ENCODE measurements around the gene ARHGEF3.

The ARHGEF3 gene

DNA sequence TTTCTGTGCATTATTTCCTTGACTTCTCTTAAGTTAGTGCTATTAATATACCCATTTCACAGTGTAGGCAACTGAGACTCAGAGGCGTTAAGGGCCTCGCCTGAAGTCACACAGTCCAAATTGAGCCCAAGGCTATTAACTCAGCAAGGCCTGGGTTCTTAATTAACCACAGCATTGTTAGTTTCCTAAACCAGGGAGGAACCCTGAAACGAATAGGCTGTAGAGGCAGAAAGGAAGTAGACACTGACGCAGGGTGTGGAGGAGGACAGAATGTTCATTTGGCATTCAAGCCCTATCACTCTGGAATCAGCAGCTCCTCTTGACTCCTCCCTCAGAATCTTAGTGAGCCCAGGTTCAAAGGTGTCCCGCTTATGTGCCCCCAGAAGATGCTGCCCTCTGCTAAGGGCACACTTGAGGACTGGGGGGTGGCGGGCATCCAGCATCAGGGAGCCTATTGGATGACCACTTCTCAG lies 13.9 kb downstream of the ARHGEF3 start:
- FAIRE-seq, result no peak

DNA sequence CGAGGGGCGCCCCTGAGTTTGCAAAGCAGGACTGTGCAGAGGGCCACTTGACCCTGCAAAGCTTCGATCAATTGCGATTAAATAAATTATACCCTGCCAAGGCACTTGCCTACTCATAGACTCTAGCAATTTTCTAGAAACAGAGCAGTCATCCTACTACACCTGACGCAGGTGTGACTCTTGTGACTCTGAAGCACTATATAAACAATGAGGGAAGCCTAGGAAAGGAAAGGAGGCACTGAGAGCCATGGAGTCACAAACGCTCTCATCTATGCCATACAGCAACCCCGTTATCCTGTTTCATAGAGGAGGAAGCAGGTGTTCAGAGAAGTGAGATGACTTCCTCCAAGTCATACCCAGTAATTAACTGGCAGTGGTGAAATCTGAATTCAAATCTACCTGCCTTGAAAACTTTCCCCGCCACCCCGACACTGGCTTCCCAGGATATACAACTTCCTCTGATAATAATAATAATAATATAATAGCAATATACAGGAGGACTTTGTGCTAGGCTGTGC lies 14.4 kb downstream of the ARHGEF3 start:
- no peak for DNase-seq (ENCODE audit: insufficient read length, low spot score)
- FAIRE-seq, result no peak
- TF ChIP-seq POLR2AphosphoS5 (IDR thresholded peaks at IDR 0.05; ENCODE audit: low read depth, low read length), result no peak
- no peak for TF ChIP-seq PAX5 (IDR thresholded peaks at IDR 0.05; ENCODE audit: insufficient read depth, low read length, severe bottlenecking)
- TF ChIP-seq TAF1 (IDR thresholded peaks at IDR 0.05; ENCODE audit: low read depth, low read length), result no peak
- no peak for TF ChIP-seq POU2F2 (IDR thresholded peaks at IDR 0.05; ENCODE audit: low read depth, low read length)
- TF ChIP-seq SPI1 (IDR thresholded peaks at IDR 0.05; ENCODE audit: low read depth, low read length), result no peak
- no peak for TF ChIP-seq POLR2A (IDR thresholded peaks at IDR 0.05; ENCODE audit: low read depth, low read length)

More for the DNA sequence above, 13.9 kb downstream of the ARHGEF3 start:
- DNase-seq (ENCODE audit: insufficient read length, low spot score), result no peak
- no peak for TF ChIP-seq POLR2AphosphoS5 (IDR thresholded peaks at IDR 0.05; ENCODE audit: low read depth, low read length)
- TF ChIP-seq SPI1 (IDR thresholded peaks at IDR 0.05; ENCODE audit: low read depth, low read length), result peak; percentile 51; the same call in 1 of the 2 replicates

DNA sequence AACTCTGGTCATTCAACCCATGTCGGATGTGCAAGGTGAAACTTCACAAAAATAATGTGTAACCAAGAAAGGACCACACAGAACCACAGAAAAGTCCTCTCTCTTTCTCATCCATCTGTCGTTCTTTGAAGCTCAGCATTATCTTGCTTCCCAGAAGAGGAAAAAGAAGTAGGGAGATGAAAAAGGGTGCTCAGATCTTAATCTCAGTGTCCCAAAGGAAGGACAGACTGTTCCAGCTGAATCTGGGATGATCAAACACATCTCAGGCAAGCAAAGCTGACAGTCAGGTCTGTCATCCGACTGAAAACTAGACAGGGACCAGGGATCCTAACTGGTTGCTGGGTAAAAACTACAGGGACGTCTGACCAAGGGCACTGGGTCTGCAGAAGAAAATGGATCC lies 16.2 kb downstream of the ARHGEF3 start:
- FAIRE-seq (peak; percentile 16), DNase-seq (ENCODE audit: insufficient read length, low spot score) (no peak)
- TF ChIP-seq POU2F2 (IDR thresholded peaks at IDR 0.05; ENCODE audit: low read depth, low read length) (no peak), PAX5 (IDR thresholded peaks at IDR 0.05; ENCODE audit: insufficient read depth, low read length, severe bottlenecking) (no peak), POLR2A (IDR thresholded peaks at IDR 0.05; ENCODE audit: low read depth, low read length) (no peak), POLR2AphosphoS5 (IDR thresholded peaks at IDR 0.05; ENCODE audit: low read depth, low read length) (no peak), TAF1 (IDR thresholded peaks at IDR 0.05; ENCODE audit: low read depth, low read length) (no peak)

DNA sequence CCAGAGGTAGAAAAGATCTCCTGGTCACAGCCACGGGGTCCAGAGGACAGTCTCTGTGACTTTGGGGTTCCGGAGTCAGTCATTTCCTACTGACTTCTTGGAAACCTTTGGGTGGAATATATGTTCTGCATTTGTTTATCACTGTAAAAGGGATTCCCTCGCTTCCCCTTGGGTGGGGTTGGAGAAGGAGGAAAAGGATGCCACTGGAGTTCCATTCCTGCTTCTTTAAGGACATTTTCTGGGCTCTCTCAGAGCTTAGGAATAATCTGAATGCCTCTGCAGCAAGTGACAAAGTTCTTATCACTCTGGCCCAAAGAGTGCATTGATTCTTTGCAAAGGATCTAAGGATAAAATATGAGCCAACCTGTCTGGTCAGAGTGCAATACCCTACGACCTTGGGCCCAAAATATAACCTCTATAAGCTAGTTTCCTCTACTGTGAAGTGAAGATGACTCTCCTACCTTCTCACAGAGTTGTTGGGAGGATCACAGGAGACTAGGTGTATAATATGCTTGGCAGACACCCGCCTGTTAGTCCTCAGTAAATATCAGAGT lies 17.2 kb downstream of the ARHGEF3 start:
- FAIRE-seq (no peak), DNase-seq (ENCODE audit: insufficient read length, low spot score) (no peak)
- TF ChIP-seq POLR2A (IDR thresholded peaks at IDR 0.05; ENCODE audit: low read depth, low read length) (no peak), PAX5 (IDR thresholded peaks at IDR 0.05; ENCODE audit: insufficient read depth, low read length, severe bottlenecking) (no peak), TAF1 (IDR thresholded peaks at IDR 0.05; ENCODE audit: low read depth, low read length) (no peak), POLR2AphosphoS5 (IDR thresholded peaks at IDR 0.05; ENCODE audit: low read depth, low read length) (no peak; the same call in 1 of the 2 replicates), SPI1 (IDR thresholded peaks at IDR 0.05; ENCODE audit: low read depth, low read length) (no peak), POU2F2 (IDR thresholded peaks at IDR 0.05; ENCODE audit: low read depth, low read length) (no peak)

DNA sequence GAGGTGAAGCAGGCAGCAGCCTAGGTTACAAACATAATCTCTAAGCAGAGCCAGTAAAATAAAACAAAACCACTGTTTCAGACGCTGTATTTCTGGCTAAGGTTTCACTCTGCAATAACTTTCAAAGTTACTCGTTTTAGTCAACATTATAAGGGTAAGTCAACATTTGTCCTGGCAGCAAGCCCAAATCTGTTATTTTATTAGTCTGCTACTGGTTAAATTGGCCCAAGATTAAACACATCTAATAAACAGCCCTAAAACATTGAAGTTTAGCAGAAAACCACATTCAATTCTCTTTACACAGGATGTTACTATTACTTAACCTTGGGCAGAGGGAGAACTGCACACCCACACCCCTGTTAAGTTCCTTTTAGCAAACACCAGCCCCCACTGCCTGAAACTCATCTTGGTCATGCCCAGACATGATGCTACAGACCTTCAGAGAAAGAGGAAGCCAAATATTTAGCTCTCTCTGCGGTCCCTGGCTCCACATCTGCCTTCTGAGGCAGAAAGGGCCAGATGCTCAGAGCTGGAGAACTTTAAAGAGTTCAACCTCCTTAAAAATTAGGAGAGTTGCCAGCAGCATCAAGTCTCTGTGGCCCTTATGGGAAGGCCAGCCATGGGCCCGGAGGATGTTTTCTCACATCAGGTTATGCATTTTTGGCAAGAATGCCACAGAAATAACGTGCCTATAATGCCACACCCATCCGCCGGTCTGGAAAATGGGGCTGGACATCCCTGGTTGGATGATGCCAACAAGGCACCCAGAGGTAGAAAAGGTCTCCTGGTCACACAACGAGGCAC lies 17.9 kb downstream of the ARHGEF3 start:
- peak; percentile 91 for FAIRE-seq
- peak; percentile 47 for DNase-seq (ENCODE audit: insufficient read length, low spot score)
- TF ChIP-seq PAX5 (IDR thresholded peaks at IDR 0.05; ENCODE audit: insufficient read depth, low read length, severe bottlenecking), result peak; percentile 15
- peak; percentile 97 for TF ChIP-seq SPI1 (IDR thresholded peaks at IDR 0.05; ENCODE audit: low read depth, low read length)
- TF ChIP-seq POLR2AphosphoS5 (IDR thresholded peaks at IDR 0.05; ENCODE audit: low read depth, low read length), result peak; percentile 52; the same call in 1 of the 2 replicates
- no peak for TF ChIP-seq POU2F2 (IDR thresholded peaks at IDR 0.05; ENCODE audit: low read depth, low read length)
- TF ChIP-seq POLR2A (IDR thresholded peaks at IDR 0.05; ENCODE audit: low read depth, low read length), result no peak
- TF ChIP-seq TAF1 (IDR thresholded peaks at IDR 0.05; ENCODE audit: low read depth, low read length), result no peak

DNA sequence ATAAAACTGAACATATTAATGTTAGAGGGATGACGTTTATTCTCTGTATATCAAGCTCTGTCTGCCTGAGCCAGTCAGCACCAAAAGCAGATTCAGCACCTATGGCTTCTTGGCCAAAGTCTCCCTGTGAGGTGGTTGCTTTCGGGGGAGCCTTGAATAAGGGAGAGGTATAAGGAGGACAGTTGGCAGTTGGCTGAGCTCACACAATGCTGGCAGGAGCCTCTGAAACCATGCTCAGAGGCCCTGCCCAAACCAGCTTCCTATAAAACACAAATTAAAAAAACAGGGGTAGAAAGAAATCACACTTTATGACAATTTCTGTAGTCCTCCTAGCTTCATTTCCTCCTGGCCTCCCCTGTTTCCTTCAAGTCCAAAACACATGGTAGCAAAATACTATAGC lies 18.8 kb downstream of the ARHGEF3 start:
- TF ChIP-seq POU2F2 (IDR thresholded peaks at IDR 0.05; ENCODE audit: low read depth, low read length) (no peak), SPI1 (IDR thresholded peaks at IDR 0.05; ENCODE audit: low read depth, low read length) (no peak), TAF1 (IDR thresholded peaks at IDR 0.05; ENCODE audit: low read depth, low read length) (no peak), PAX5 (IDR thresholded peaks at IDR 0.05; ENCODE audit: insufficient read depth, low read length, severe bottlenecking) (no peak), POLR2A (IDR thresholded peaks at IDR 0.05; ENCODE audit: low read depth, low read length) (no peak), POLR2AphosphoS5 (IDR thresholded peaks at IDR 0.05; ENCODE audit: low read depth, low read length) (no peak)
- FAIRE-seq (peak; percentile 33), DNase-seq (ENCODE audit: insufficient read length, low spot score) (no peak)

DNA sequence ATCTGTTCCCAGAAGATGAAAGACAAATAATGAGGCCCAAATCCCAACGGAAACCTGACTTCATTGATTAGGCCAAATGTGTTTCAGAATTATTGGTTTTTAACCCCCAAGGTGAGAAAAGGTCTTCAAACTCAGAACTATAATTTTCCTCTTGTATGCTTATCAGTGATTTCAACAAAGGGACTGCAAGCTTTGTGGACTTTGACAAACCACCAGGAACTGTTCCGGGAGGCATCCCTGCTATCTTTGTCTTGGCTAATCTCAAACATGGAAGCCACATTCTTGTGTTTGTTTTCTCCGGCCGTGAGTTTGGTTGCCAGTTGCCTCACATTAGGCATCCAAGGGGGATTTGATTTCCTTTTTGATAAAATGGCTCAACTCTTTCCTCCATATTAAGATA lies 19.5 kb downstream of the ARHGEF3 start:
- FAIRE-seq, result peak; percentile 38
- DNase-seq (ENCODE audit: insufficient read length, low spot score), result no peak
- TF ChIP-seq SPI1 (IDR thresholded peaks at IDR 0.05; ENCODE audit: low read depth, low read length) (no peak), POLR2A (IDR thresholded peaks at IDR 0.05; ENCODE audit: low read depth, low read length) (no peak), POU2F2 (IDR thresholded peaks at IDR 0.05; ENCODE audit: low read depth, low read length) (no peak), POLR2AphosphoS5 (IDR thresholded peaks at IDR 0.05; ENCODE audit: low read depth, low read length) (no peak), TAF1 (IDR thresholded peaks at IDR 0.05; ENCODE audit: low read depth, low read length) (no peak), PAX5 (IDR thresholded peaks at IDR 0.05; ENCODE audit: insufficient read depth, low read length, severe bottlenecking) (no peak)

DNA sequence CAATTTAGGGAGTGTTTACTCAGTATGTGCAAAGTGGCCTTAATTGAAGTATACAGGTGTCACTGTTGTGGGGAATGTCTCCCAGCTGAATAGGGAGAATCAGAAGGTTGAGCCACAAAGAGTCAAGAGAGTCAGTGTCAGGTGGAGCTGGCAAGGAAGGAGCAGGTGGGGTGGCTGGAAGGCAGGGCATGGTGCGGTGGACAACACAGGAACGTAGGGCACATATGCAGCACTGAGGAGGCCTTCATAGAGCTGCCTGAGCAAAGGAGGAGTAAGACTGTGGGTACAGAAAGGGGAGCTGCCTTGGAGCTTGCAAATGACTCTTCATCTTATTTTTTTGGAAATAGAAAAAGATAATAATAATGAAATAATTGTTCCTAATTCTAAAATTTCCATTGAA lies 20.0 kb downstream of the ARHGEF3 start:
- FAIRE-seq, result no peak
- TF ChIP-seq POU2F2 (IDR thresholded peaks at IDR 0.05; ENCODE audit: low read depth, low read length) (no peak), TAF1 (IDR thresholded peaks at IDR 0.05; ENCODE audit: low read depth, low read length) (no peak), PAX5 (IDR thresholded peaks at IDR 0.05; ENCODE audit: insufficient read depth, low read length, severe bottlenecking) (no peak), POLR2A (IDR thresholded peaks at IDR 0.05; ENCODE audit: low read depth, low read length) (no peak), SPI1 (IDR thresholded peaks at IDR 0.05; ENCODE audit: low read depth, low read length) (no peak), POLR2AphosphoS5 (IDR thresholded peaks at IDR 0.05; ENCODE audit: low read depth, low read length) (no peak)
- DNase-seq (ENCODE audit: insufficient read length, low spot score), result no peak

DNA sequence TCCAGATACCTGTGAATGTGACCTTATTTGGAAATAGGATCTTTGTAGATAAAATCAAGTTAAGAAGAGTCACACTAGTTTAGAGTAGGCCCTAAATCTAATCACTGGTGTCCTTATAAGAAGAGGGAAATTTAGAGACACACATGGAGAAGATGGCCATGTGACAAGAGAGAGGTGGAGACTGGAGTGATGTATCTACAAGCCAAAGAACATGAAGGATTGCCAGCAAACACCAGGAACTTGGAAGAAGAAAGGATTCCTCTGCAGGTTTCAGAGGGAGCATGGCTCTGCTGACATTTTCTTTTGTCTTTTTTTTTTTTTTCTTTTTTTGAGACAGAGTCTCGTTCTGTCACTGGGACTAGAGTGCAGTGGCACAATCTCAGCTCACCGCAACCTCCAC lies 20.8 kb downstream of the ARHGEF3 start:
- no peak for DNase-seq (ENCODE audit: insufficient read length, low spot score)
- TF ChIP-seq PAX5 (IDR thresholded peaks at IDR 0.05; ENCODE audit: insufficient read depth, low read length, severe bottlenecking) (no peak), SPI1 (IDR thresholded peaks at IDR 0.05; ENCODE audit: low read depth, low read length) (no peak), POLR2A (IDR thresholded peaks at IDR 0.05; ENCODE audit: low read depth, low read length) (no peak)
- FAIRE-seq, result no peak
